ENCODE results near the gene SNRPD3.
"Not testable (repeated sequence)": the region's sequence is repeated elsewhere in the genome, so short reads cannot be mapped to it uniquely, and the experiment has no call there.

DNA sequence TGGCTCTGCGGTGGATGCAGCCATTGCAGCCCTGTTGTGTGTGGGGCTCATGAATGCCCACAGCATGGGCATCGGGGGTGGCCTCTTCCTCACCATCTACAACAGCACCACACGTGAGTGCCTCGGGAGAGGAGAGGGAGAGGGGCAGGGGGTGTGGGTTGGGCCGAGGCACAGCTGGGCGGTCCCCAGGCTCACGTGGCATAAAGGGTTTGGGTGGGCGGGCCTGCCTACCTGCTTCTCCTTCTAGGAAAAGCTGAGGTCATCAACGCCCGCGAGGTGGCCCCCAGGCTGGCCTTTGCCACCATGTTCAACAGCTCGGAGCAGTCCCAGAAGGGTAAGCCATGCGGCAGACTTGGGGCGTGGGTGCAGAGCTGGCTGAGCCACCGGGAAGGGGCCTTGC is 59.0 kb downstream of the SNRPD3 start:
- not testable (repeated sequence) for TF ChIP-seq CTCF, EZH2phosphoT487, EZH2 (IDR thresholded peaks at IDR 0.05)

Measured in neural progenitor cell (in vitro differentiated cells).